NCI-H1930 (cell line): ENCODE measurements around the gene SPR.

Experiments
- DNase-seq, 2 experiments: peaks; one replicate each; lab custom pipeline; 2025; lab: John Stamatoyannopoulos, UW

SPR gene

GRCh38 chr2:72915907-72916742, 28.9 kb downstream of the SPR start:
- peak; percentile 13 to 20 for DNase-seq

- no peak for DNase-seq
Observed at GRCh38 chr2:72916743-72917137, 29.5 kb downstream of the SPR start.

- peak; percentile 45 to 62 for DNase-seq
Observed at GRCh38 chr2:72917138-72917876, 30.1 kb downstream of the SPR start, which contains the start of gene EMX1. Gene EMX1 (plus strand): TSS chr2:72917519. CDS start chr2:72917853, 334 bp downstream.

- DNase-seq: no peak
Observed at GRCh38 chr2:72917877-72918553, 30.8 kb downstream of the SPR start.

GRCh38 chr2:72919414-72920317, 32.5 kb downstream of the SPR start:
- no peak for DNase-seq

GRCh38 chr2:72920318-72921087, 33.3 kb downstream of the SPR start:
- DNase-seq: no peak

GRCh38 chr2:72921088-72921851, 34.1 kb downstream of the SPR start:
- DNase-seq: no peak

- DNase-seq: no peak
Observed at GRCh38 chr2:72921853-72922252, 34.6 kb downstream of the SPR start.

- DNase-seq: no peak
Observed at GRCh38 chr2:72923833-72924352, 36.7 kb downstream of the SPR start.

GRCh38 chr2:72924353-72925240, 37.4 kb downstream of the SPR start:
- DNase-seq: no peak

- no peak for DNase-seq
Observed at GRCh38 chr2:72925328-72925943, 38.2 kb downstream of the SPR start.

GRCh38 chr2:72926368-72926767, 39.2 kb downstream of the SPR start:
- no peak for DNase-seq

- DNase-seq: no peak
Observed at GRCh38 chr2:72926811-72927465, 39.7 kb downstream of the SPR start.

- no peak for DNase-seq
Observed at GRCh38 chr2:72927619-72928550, 40.7 kb downstream of the SPR start.

- no peak for DNase-seq
Observed at GRCh38 chr2:72929010-72929409, 41.8 kb downstream of the SPR start.

GRCh38 chr2:72931280-72931910, 44.2 kb downstream of the SPR start:
- no peak for DNase-seq
